Transverse colon (tissue), 4 donors: Measurements from ENCODE around the gene C5AR2. TPM values are rescaled to one million over a fixed set of nuclear protein-coding genes. Genes with fewer than 3 reads are reported as not detected.

Experiments
- DNase-seq: peaks from one replicate; pipeline ENCODE4 v3.0.0-alpha.2; 2019
- H3K27ac ChIP-seq, 4 donors: fragments of 200-600 bp; sonication (generic); 2 replicates each; pipeline ENCODE4 v1.5.1; 2016 to 2018; ENCODE audit warnings: inconsistent platforms in 4 of 4
- H3K27me3 ChIP-seq: fragments of 200-600 bp; sonication (generic); 2 replicates; pipeline ENCODE4 v1.5.1; 2017; ENCODE audit warnings: inconsistent platforms
- H3K36me3 ChIP-seq, 4 donors: fragments of 200-600 bp; sonication (generic); 2 replicates each; pipeline ENCODE4 v1.5.1; 2017 to 2019; ENCODE audit warnings: inconsistent platforms in 4 of 4
- H3K4me1 ChIP-seq, 4 donors: fragments of 200-600 bp; sonication (generic); 2 replicates each; pipeline ENCODE4 v1.5.1; 2017 to 2020; ENCODE audit warnings: inconsistent platforms in 4 of 4
- H3K4me3 ChIP-seq, 4 donors: fragments of 200-600 bp; sonication (generic); 1 replicate in 1 of 4; 2 replicates in 3 of 4; pipeline versions ENCODE4 v1.5.1 to v1.6.1; 2017 to 2019; ENCODE audit warnings: inconsistent platforms in 4 of 4
- H3K9me3 ChIP-seq, 2 donors: fragments of 200-600 bp; sonication (generic); 2 replicates each; pipeline ENCODE4 v1.5.1; 2017 to 2019; ENCODE audit warnings: inconsistent platforms in 2 of 2
- CTCF ChIP-seq, 5 experiments: fragments of 200-600 bp in 3 of 5; fragments of 450-650 bp in 2 of 5; sonication (generic) in 3 of 5; IDR thresholded peaks; 1 replicate in 2 of 5; 2 replicates in 3 of 5; pipeline ENCODE4 v1.5.1; 2016 to 2017; ENCODE audit warnings: antibody characterized with exemption in 5 of 5, inconsistent platforms in 3 of 5, mild to moderate bottlenecking in 2 of 5, moderate library complexity in 1 of 5
- EP300 ChIP-seq: sonication (generic); formaldehyde crosslinking; IDR thresholded peaks from one replicate; pipeline ENCODE4 v1.6.1; 2017; ENCODE audit warnings: antibody characterized with exemption, low read depth
- POLR2A ChIP-seq: fragments of 450-650 bp; IDR thresholded peaks from one replicate; pipeline ENCODE4 v1.6.1; 2016; ENCODE audit warnings: antibody characterized with exemption, mild to moderate bottlenecking, moderate library complexity
- POLR2AphosphoS5 ChIP-seq, 3 donors: sonication (generic); formaldehyde crosslinking; IDR thresholded peaks; one replicate each; pipeline ENCODE4 v1.6.1; 2016; ENCODE audit warnings: antibody characterized with exemption in 3 of 3
- WGBS, 2 donors: methylation state at CpG; one replicate each; pipeline ENCODE4 v1.1.5; 2018; ENCODE audit warnings: low coverage in 1 of 2; 5-methylcytosine and 5-hydroxymethylcytosine counted together
- in situ Hi-C, 4 donors: fragments of 200-750 bp; cut with MboI; loops; one replicate each; pipeline versions ENCODE4 v1.15.0 to v1.15.1; 2017; ENCODE audit warnings: low sequenced_read_pairs in 3 of 4, low pct_ligation_motif_present in 1 of 4, low pct_unique_long_range_greater_than_20kb in 1 of 4
- intact Hi-C: fragments of 100-400 bp; cut with DNase I; formaldehyde crosslinking; loops from one replicate; pipeline ENCODE4 v1.15.1; 2023; ENCODE audit warnings: low total_unique reads
- total RNA-seq, 4 donors: library from RNA; depleted of rRNA; stranded (reverse); fragments of >200 nt; gene quantifications; one replicate each; pipeline ENCODE4 v1.1.0, GENCODE V29; 2016

The C5AR2 gene
- total RNA-seq, 4 donors from 2014 or later: 0.64 to 4.9 (median 2.0) TPM; not detected in 1

GRCh38 chr19:47339196-47339880, 7.4 kb downstream of the C5AR2 start:
- DNase-seq: no peak
- Histone ChIP-seq H3K4me3 (no peak overlapping the region), H3K27me3 (no peaks in the 10 kb centered on the region), H3K9me3 (no peaks in the 10 kb centered on the region), H3K36me3 (no peaks in the 10 kb centered on the region), H3K4me1 (no peaks in the 10 kb centered on the region), H3K27ac (no peak overlapping the region)
- 72% methylated on average over 5 to 10 of the region's 10 CpGs for WGBS, 2 donors
- intact Hi-C loops: no loop called here
- TF ChIP-seq EP300 (no peak), POLR2A (no peak), POLR2AphosphoS5 (IDR thresholded peaks at IDR 0.05) (no peak), CTCF (IDR thresholded peaks at IDR 0.05) (no peak)
- in situ Hi-C loops: no loop called here

DNA sequence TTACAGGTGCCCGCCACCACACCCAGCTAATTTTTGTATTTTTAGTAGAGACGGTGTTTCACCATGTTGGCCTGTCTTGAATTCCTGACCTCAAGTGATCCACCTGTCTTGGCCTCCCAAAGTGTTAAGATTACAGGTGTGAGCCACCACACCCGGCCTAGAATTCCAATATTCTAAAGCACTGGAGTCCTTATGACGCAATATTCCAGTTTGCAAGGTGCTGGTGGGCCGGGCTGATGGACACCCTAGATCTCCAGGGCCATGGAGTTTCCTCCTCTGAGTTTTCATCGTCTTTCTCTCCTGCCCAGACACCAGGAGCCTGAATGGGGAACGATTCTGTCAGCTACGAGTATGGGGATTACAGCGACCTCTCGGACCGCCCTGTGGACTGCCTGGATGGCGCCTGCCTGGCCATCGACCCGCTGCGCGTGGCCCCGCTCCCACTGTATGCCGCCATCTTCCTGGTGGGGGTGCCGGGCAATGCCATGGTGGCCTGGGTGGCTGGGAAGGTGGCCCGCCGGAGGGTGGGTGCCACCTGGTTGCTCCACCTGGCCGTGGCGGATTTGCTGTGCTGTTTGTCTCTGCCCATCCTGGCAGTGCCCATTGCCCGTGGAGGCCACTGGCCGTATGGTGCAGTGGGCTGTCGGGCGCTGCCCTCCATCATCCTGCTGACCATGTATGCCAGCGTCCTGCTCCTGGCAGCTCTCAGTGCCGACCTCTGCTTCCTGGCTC, 8.7 kb downstream of the C5AR2 start:
- H3K4me1 ChIP-seq: no peaks in the 10 kb centered on the region
- H3K9me3 ChIP-seq: no peaks in the 10 kb centered on the region
- H3K27ac ChIP-seq: no peak overlapping the region
- no peak overlapping the region for H3K4me3 ChIP-seq
- WGBS, 2 donors: 80 to 93% methylated on average over 1 to 29 of the region's 29 CpGs
- no peaks in the 10 kb centered on the region for H3K27me3 ChIP-seq
- intact Hi-C loops (no loop called here), in situ Hi-C loops (no loop called here)
- H3K36me3 ChIP-seq: no peaks in the 10 kb centered on the region
- TF ChIP-seq POLR2AphosphoS5 (IDR thresholded peaks at IDR 0.05): no peak
- no peak for TF ChIP-seq EP300
- no peak for TF ChIP-seq POLR2A
- TF ChIP-seq CTCF (IDR thresholded peaks at IDR 0.05): no peak
- no peak for DNase-seq

- intact Hi-C loops: no loop called here
- 93 to 100% methylated on average over 1 to 4 of the region's 4 CpGs for WGBS, 2 donors
- DNase-seq: no peak
- Histone ChIP-seq H3K27ac (no peak overlapping the region), H3K27me3 (no peaks in the 10 kb centered on the region), H3K9me3 (no peaks in the 10 kb centered on the region), H3K36me3 (no peaks in the 10 kb centered on the region), H3K4me1 (no peaks in the 10 kb centered on the region), H3K4me3 (no peak overlapping the region)
- TF ChIP-seq POLR2AphosphoS5 (IDR thresholded peaks at IDR 0.05): no peak
- no peak for TF ChIP-seq EP300
- TF ChIP-seq CTCF (IDR thresholded peaks at IDR 0.05): no peak
- TF ChIP-seq POLR2A: no peak
- in situ Hi-C loops: no loop called here
Observed at GRCh38 chr19:47341734-47342133, 9.8 kb downstream of the C5AR2 start.

DNA sequence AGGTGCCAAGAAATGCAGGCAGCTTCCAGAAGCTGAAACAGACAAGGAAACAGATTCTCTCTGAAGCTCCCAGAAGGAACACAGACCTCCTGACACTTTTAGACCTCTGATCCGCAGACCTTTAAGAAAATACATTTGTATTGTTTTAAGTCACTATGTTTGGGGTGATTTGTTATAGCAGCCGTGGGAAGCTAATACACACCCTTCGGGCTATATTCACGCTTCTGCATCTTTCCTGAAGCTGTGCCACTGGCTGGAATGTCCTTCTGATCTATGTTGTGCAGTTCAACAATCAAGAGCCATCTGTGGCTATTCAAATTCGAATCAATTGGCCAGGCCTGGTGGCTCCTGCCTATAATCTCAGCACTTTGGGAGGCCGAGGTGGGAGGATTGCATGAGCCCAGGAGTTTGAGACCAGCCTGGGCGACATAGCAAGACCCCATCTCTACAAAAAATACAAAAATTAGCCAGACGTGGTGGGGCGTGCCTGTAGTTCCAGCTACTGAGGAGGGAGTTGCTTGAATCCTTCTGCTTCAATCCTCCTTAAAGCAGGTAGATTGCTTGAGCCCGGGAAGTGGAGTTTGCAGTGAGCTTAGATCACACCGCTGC, 11.3 kb downstream of the C5AR2 start:
- no peak overlapping the region for H3K4me3 ChIP-seq
- H3K4me1 ChIP-seq: no peaks in the 10 kb centered on the region
- WGBS, 2 donors: 88 to 92% methylated on average over 11 of the region's 11 CpGs
- H3K27me3 ChIP-seq: no peaks in the 10 kb centered on the region
- in situ Hi-C loops (no loop called here), intact Hi-C loops (no loop called here)
- H3K9me3 ChIP-seq: no peaks in the 10 kb centered on the region
- no peak overlapping the region for H3K27ac ChIP-seq
- no peak for DNase-seq
- no peak for TF ChIP-seq EP300
- TF ChIP-seq CTCF (IDR thresholded peaks at IDR 0.05): no peak
- no peak for TF ChIP-seq POLR2A
- TF ChIP-seq POLR2AphosphoS5 (IDR thresholded peaks at IDR 0.05): no peak
- no peaks in the 10 kb centered on the region for H3K36me3 ChIP-seq
